IPS-20b (cell line): ENCODE data around the gene FBXO48.

ENCODE experiments used
- H3K27ac ChIP-seq: one replicate; pipeline ENCODE4 v1.5.1; 2013; ENCODE audit warnings: low read length
- H3K27me3 ChIP-seq: 2 replicates; pipeline ENCODE4 v1.6.1; 2013; ENCODE audit warnings: mild to moderate bottlenecking, low read length, inconsistent platforms; ENCODE audit not compliant: insufficient read depth
- H3K36me3 ChIP-seq: 2 replicates; pipeline ENCODE4 v1.6.1; 2013; ENCODE audit warnings: low read depth, mild to moderate bottlenecking, inconsistent platforms, low read length, moderate library complexity; ENCODE audit not compliant: insufficient read depth
- H3K4me1 ChIP-seq: 2 replicates; pipeline ENCODE4 v1.6.1; 2013; ENCODE audit warnings: mild to moderate bottlenecking, control low read depth, inconsistent platforms, low read length, moderate library complexity; ENCODE audit not compliant: insufficient read depth
- H3K4me3 ChIP-seq: 2 replicates; pipeline ENCODE4 v1.5.1; 2013; ENCODE audit warnings: mild to moderate bottlenecking, low read length, inconsistent platforms
- H3K9ac ChIP-seq: 2 replicates; pipeline ENCODE4 v1.6.1; 2013; ENCODE audit warnings: low read depth, mild to moderate bottlenecking, inconsistent platforms, low read length, moderate library complexity
- H3K9me3 ChIP-seq: 2 replicates; pipeline ENCODE4 v1.6.1; 2013; ENCODE audit warnings: mild to moderate bottlenecking, low read depth, low read length, inconsistent platforms; ENCODE audit not compliant: insufficient read depth

FBXO48 gene, protein sequence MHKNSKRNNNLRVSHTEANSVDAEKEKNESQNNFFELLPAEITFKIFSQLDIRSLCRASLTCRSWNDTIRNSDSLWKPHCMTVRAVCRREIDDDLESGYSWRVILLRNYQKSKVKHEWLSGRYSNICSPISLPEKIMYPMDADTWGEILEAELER

DNA sequence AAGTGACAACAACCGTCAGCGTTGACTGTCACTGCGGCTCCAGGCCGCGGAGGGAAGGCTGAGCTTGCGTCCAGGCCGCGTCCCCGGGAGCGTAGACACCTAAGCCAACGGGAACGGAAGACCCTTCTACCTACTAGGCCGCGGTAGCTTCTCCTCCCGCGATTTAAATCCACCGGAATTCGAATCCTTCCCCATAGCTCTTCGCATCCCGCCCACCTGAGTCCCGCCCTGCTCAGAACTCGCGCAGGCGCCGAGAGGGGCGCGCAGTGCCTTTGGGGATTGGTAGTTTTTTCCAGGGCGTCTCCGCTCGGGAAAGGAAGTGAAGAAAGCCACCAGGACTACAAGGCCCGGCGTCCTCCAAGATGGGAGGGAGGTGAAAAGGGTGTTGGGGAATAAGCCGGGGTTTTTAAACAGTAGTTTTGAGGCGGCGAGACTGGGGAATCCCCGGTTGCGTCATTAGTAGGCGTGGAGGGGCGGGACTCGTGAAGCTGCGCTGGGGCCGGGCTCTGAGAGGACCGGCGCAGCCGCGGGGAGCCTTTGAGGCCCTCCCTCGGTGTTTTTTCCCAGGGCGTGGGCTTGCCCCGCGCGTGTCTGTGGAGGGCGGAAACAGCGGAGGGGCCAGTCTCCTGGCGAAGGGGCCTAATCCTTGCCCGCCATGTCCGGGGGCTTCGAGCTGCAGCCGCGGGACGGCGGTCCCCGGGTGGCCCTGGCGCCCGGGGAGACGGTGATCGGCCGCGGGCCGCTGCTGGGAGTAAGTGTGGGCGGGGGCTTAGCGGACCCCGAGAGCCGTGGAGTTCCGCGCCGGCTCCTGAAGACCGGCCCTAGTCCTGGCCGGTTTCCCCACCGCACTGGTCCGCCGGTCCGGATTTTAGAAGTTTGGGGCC is at the start of gene FBXO48, which contains the start of gene APLF:
FBXO48 (minus strand) TSS at position 218 of the 884 bp plus-strand sequence. CDS start 2,149 bp downstream, outside the sequence.
APLF (plus strand) TSS at position 509 of the 884 bp plus-strand sequence; CDS start at position 656, 147 bp downstream.
- Histone ChIP-seq H3K9me3 (no peaks in the 10 kb centered on the region), H3K4me1 (no peaks in the 10 kb centered on the region), H3K9ac (peak within 1 kb of the TSS; percentile 89), H3K27me3 (no peaks in the 10 kb centered on the region), H3K4me3 (peak within 1 kb of the TSS; percentile 88), H3K36me3 (no peaks in the 10 kb centered on the region), H3K27ac (peak within 1 kb of the TSS; percentile 28)

DNA sequence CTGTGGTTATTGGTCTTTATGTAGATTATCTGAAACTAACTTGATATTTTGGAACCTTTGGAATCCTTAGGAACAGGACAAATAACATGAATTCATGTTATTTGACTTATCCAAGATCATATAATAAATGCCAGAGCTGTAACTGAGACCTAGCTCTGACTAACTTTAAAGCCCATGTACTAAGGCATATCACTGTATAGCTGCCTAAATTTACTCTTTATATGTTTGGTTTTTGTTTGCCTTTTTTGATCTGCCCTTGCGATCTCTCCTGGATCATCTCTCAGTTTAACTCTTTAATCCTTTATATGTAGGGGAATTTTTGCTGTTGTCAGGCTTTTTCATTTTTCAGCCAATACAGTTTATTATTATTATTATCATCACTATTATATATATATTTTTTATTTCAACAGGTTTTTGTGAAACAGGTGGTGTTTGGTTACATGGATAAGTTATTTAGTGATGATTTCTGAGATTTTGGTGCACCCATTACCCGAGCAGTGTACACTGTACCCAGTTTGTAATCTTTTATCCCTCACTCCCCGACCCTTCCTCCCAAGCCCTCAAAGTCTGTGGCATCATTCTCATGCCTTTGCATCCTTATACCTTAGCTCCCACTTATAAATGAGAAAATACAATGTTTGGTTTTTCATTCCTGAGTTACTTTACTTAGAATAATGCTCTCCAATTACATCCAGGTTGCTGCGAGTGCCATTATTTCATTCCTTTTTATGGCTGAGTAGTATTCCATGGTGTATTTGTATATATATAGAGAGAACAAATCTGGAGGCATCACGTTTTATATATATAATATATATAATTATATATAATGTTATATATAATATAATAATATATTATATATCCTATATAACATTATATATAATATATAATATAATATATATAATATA is 49.2 kb upstream of the FBXO48 start:
- Histone ChIP-seq H3K9ac (no peak overlapping the region), H3K36me3 (no peaks in the 10 kb centered on the region), H3K4me3 (no peak overlapping the region), H3K27me3 (no peaks in the 10 kb centered on the region), H3K4me1 (no peaks in the 10 kb centered on the region), H3K9me3 (no peaks in the 10 kb centered on the region), H3K27ac (no peak overlapping the region)

DNA sequence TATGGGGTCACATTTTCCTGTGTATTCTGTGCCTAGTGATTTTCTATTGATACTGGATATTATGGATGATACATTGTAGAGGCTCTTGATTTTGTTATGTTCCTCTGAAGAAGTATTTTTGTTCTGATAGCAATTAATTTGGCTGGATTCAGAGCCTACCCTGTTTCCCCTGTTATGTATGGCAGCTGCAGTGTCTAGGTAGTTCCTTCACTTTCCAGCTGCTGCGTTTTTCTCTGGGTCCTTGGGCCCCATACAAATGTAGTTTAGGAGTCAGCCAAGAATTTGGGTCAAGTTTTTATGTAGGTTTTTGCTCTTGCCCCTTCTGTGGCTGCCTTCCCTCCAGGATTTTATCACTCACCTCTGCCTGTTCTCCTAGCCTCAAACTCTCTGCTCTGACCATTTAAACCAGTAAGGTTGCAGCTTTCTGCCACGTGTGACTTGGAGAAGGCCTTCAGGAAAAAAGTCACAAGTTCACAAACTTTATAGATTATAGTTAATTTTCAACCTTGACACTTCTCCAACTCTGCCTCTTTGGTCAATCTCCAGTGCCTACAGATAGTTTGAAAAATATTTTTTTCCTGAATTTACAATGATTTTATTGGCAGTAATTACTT is 47.3 kb upstream of the FBXO48 start:
- H3K9me3 ChIP-seq, result no peaks in the 10 kb centered on the region
- no peaks in the 10 kb centered on the region for H3K4me1 ChIP-seq
- H3K27ac ChIP-seq, result no peak overlapping the region
- H3K27me3 ChIP-seq, result no peaks in the 10 kb centered on the region
- H3K36me3 ChIP-seq, result no peaks in the 10 kb centered on the region
- H3K4me3 ChIP-seq, result no peak overlapping the region
- no peak overlapping the region for H3K9ac ChIP-seq

DNA sequence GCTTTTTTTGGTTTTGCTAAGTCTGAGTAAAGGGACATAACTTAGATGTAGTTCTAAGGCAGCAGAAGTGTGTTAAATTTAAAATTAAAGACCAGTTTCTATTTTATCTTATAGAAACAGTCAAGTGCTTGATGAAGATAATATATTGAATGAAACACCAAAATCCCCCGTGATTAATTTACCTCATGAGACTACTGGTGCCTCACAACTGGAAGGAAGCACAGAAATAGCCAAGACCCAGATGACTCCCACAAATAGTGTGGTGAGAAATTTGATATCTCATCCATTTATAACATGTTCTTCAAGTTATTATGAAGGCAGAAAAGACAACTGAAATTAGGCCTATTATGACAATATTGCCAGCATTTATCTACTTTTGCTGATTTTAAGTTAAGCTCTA is 45.9 kb upstream of the FBXO48 start:
- Histone ChIP-seq H3K4me1 (no peaks in the 10 kb centered on the region), H3K36me3 (no peaks in the 10 kb centered on the region), H3K27me3 (no peaks in the 10 kb centered on the region), H3K9me3 (no peaks in the 10 kb centered on the region), H3K27ac (no peak overlapping the region), H3K9ac (no peak overlapping the region), H3K4me3 (no peak overlapping the region)

DNA sequence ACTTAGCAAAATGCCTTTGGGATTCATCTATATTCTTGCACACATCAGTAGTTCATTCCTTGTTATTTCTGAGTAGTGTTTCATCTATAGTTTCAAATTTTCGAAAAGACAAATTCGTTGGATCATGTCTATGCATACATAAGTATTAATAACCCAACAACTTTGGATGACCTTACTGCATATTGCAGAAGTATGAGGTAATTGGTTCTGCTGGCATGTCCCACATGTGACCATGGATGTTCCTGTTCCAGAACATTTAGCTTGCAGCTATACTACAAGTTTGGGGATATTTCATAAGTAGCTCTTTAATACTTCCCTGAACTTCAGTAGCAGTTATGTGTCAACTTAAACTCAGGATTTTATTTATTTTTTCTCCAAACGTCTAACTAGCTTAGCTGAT is 45.2 kb upstream of the FBXO48 start:
- Histone ChIP-seq H3K9me3 (no peaks in the 10 kb centered on the region), H3K27me3 (no peaks in the 10 kb centered on the region), H3K36me3 (no peaks in the 10 kb centered on the region), H3K27ac (no peak overlapping the region), H3K9ac (no peak overlapping the region), H3K4me1 (no peaks in the 10 kb centered on the region), H3K4me3 (no peak overlapping the region)

DNA sequence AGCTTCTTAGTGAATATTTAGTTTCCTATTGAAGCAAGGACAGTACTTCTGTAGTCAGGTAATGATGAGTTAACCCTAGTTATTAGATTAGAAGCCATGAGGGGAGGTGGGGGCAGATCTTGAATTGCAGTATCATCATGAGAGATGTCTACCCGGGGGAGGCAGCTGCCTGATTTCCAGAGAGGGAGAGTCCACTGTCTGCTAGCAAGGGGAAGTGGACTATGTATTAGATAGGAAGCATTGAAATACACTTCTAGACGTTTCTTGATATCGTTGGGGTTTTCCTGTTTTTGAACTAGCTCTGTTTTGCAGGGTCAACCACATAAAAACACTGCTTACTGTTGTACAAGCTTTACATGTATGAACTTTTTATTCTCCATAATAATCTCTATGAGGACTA is 39.1 kb upstream of the FBXO48 start:
- no peak overlapping the region for H3K4me3 ChIP-seq
- no peak overlapping the region for H3K9ac ChIP-seq
- no peaks in the 10 kb centered on the region for H3K9me3 ChIP-seq
- no peaks in the 10 kb centered on the region for H3K27me3 ChIP-seq
- H3K36me3 ChIP-seq, result no peaks in the 10 kb centered on the region
- H3K4me1 ChIP-seq, result peaks cover 7% of the 10 kb centered on the region; the same call in 1 of the 2 replicates
- no peak overlapping the region for H3K27ac ChIP-seq

DNA sequence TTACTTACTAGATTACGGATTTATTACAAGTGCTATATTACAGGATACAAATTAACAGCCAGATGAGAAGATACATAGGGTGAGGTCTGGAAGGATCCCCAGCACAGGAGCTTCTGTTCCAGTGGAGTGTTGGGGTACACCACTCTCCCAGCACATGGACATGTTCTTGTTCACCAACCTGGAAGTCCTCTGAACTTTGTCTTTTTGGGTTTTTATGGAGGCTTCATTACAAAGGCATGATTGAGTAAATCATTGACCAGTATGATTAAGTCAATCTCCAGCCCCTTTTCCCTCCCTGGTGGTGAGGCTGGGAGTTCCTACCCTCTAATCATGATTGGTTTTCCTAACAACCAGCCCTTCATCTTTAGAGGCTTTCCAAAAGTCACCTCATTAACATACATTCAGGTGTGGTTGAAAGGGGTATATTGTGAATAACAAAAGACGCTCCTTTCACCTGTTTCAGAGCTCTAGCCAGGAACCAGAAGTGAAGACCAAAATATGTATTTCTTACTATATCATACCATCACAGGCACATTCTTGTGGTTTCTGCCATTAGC is 38.6 kb upstream of the FBXO48 start:
- Histone ChIP-seq H3K4me1 (peaks cover 7% of the 10 kb centered on the region; the same call in 1 of the 2 replicates), H3K9me3 (no peaks in the 10 kb centered on the region), H3K36me3 (no peaks in the 10 kb centered on the region), H3K9ac (no peak overlapping the region), H3K27ac (no peak overlapping the region), H3K4me3 (no peak overlapping the region), H3K27me3 (no peaks in the 10 kb centered on the region)

DNA sequence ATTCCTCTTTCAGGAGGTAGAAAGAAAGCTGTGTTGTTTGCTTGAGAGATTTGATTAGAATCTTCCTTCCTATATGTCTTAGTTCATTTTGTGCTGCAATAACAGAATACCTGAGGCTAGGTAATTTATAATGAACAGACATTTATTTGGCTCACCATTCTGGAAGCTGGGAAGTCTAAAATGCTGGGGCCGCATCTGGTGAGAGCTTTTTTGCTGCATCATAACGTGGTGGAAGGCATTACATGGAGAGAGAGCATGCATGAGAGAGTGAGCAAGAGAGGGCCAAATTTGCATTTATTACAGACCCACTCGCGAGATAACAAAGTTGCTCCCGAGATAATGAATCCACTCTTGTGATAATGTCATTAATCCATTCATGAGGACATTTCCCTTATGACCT is 34.7 kb upstream of the FBXO48 start:
- no peaks in the 10 kb centered on the region for H3K36me3 ChIP-seq
- no peak overlapping the region for H3K4me3 ChIP-seq
- no peaks in the 10 kb centered on the region for H3K27me3 ChIP-seq
- H3K9me3 ChIP-seq, result no peaks in the 10 kb centered on the region
- H3K9ac ChIP-seq, result no peak overlapping the region
- no peak overlapping the region for H3K27ac ChIP-seq
- H3K4me1 ChIP-seq, result peaks cover 7% of the 10 kb centered on the region; the same call in 1 of the 2 replicates

DNA sequence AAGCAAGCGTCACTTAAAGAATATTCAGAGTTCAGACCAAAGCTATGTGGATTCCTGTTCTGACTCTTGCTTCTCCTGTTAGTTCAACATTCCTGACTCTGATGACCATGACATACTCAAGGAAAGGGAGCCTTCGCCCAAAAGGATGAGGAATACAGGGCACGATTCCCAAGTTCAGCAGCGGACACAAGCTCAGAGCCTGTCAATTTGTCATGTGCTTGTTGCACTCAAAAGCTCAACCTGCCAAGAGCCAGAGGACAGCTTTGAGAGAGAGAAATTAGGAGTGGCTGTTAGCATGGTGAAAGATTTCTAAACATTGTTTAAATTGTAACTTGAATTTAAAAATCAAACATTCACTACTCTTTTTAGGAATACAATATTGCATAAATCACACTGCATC is 33.6 kb upstream of the FBXO48 start:
- Histone ChIP-seq H3K9me3 (peaks cover 10% of the 10 kb centered on the region), H3K27ac (no peak overlapping the region), H3K27me3 (no peaks in the 10 kb centered on the region), H3K9ac (no peak overlapping the region), H3K4me3 (no peak overlapping the region), H3K36me3 (no peaks in the 10 kb centered on the region), H3K4me1 (peaks cover 4% of the 10 kb centered on the region; the same call in 1 of the 2 replicates)

DNA sequence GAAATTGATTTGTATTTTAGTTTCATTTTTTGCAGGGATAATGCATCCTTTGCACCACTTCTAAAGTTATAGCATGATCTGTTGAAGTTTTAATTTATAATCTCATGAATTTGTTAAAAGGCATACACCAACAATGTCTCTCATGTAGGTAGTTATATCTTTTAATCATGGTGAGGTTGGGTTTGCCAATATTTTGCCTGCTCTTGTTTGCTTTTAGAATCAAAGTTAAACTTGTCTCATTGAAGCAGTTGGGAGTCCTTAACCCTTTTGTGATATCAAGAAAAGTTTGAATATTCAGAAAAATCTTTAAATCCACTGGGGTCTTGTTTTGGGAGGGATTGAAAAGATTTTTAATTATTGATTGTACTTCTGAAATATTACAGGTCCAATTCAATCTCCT is 32.0 kb upstream of the FBXO48 start:
- no peak overlapping the region for H3K27ac ChIP-seq
- H3K9ac ChIP-seq, result no peak overlapping the region
- no peaks in the 10 kb centered on the region for H3K27me3 ChIP-seq
- H3K9me3 ChIP-seq, result peaks cover 16% of the 10 kb centered on the region
- no peak overlapping the region for H3K4me3 ChIP-seq
- H3K36me3 ChIP-seq, result no peaks in the 10 kb centered on the region
- H3K4me1 ChIP-seq, result no peaks in the 10 kb centered on the region

DNA sequence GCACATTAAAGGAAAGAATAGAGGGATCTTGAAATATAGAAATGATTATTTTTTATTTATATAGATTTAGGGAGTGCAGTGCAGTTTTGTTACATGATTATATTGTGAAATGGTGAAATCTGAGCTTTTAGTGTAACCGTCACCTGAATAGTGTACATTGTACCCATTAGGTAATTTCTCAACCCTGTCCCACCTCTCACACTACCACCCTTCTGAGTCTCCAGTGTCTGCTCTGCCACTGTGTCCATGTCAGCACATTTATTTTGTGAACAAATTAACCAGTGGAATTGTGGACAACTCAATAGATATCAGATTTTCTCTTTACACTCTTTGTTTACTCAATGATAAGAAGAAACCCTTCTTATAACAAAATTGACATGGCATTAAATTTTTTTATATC is 24.5 kb upstream of the FBXO48 start:
- H3K9ac ChIP-seq, result no peak overlapping the region
- H3K27ac ChIP-seq, result no peak overlapping the region
- no peak overlapping the region for H3K4me3 ChIP-seq
- H3K36me3 ChIP-seq, result no peaks in the 10 kb centered on the region
- H3K27me3 ChIP-seq, result no peaks in the 10 kb centered on the region
- no peaks in the 10 kb centered on the region for H3K4me1 ChIP-seq
- H3K9me3 ChIP-seq, result peaks cover 14% of the 10 kb centered on the region
